ENCODE data around the gene LPIN3. TPM values are rescaled to one million over a fixed set of nuclear protein-coding genes. Genes with fewer than 3 reads are reported as not detected.
A peak's percentile ranks its signal among the peaks of the same experiment; 100 is the strongest.

LPIN3 gene
- polyA plus RNA-seq, 1 donor from 2014 or later: not detected

- no peak overlapping the region for H3K27ac Mint-ChIP-seq
- H3K9me3 Mint-ChIP-seq: peaks cover 0 to 3% (median 0%) of the 10 kb centered on the region in 3 donors
- peaks cover 27% of the 10 kb centered on the region for H3K27me3 Mint-ChIP-seq
- no peak overlapping the region for H3K4me3 Mint-ChIP-seq
- no peaks in the 10 kb centered on the region for H3K4me1 Mint-ChIP-seq
- peaks cover 2% of the 10 kb centered on the region for H3K36me3 Mint-ChIP-seq
Observed at GRCh38 chr20:41379551-41379950, 38.9 kb downstream of the LPIN3 start.

GRCh38 chr20:41380551-41381193 is 40.1 kb downstream of the LPIN3 start:
- H3K27ac Mint-ChIP-seq: no peak overlapping the region
- peaks cover 3% of the 10 kb centered on the region for H3K36me3 Mint-ChIP-seq
- H3K27me3 Mint-ChIP-seq: peaks cover 25% of the 10 kb centered on the region
- H3K4me1 Mint-ChIP-seq: no peaks in the 10 kb centered on the region
- no peak overlapping the region for H3K4me3 Mint-ChIP-seq
- peaks cover 0 to 3% (median 0%) of the 10 kb centered on the region in 3 donors for H3K9me3 Mint-ChIP-seq

GRCh38 chr20:41382791-41383305 is 42.2 kb downstream of the LPIN3 start:
- Mint-ChIP-seq H3K27me3 (peaks cover 14% of the 10 kb centered on the region), H3K27ac (no peak overlapping the region), H3K36me3 (peaks cover 2% of the 10 kb centered on the region), H3K4me3 (no peak overlapping the region), H3K9me3 (peaks cover 0 to 3% (median 0%) of the 10 kb centered on the region in 3 donors), H3K4me1 (no peaks in the 10 kb centered on the region)

- Mint-ChIP-seq H3K4me1 (no peaks in the 10 kb centered on the region), H3K4me3 (no peak overlapping the region), H3K27ac (no peak overlapping the region), H3K9me3 (peaks cover 0 to 3% (median 0%) of the 10 kb centered on the region in 3 donors), H3K36me3 (peaks cover 2% of the 10 kb centered on the region), H3K27me3 (peaks cover 7% of the 10 kb centered on the region)
Observed at GRCh38 chr20:41386502-41387427, 46.1 kb downstream of the LPIN3 start.

- no peak overlapping the region for H3K4me3 Mint-ChIP-seq
Observed at GRCh38 chr20:41387444-41387851, 46.8 kb downstream of the LPIN3 start.

GRCh38 chr20:41390889-41391288 is 50.3 kb downstream of the LPIN3 start:
- no peaks in the 10 kb centered on the region for H3K4me1 Mint-ChIP-seq
- H3K9me3 Mint-ChIP-seq: no peaks in the 10 kb centered on the region
- H3K4me3 Mint-ChIP-seq: no peak overlapping the region
- H3K27ac Mint-ChIP-seq: no peak overlapping the region
- no peaks in the 10 kb centered on the region for H3K27me3 Mint-ChIP-seq
- no peaks in the 10 kb centered on the region for H3K36me3 Mint-ChIP-seq

More at GRCh38 chr20:41387444-41387851, 46.8 kb downstream of the LPIN3 start:
- Mint-ChIP-seq H3K4me1 (no peaks in the 10 kb centered on the region), H3K9me3 (peaks cover 0 to 3% (median 0%) of the 10 kb centered on the region in 3 donors), H3K27ac (no peak overlapping the region), H3K27me3 (peaks cover 7% of the 10 kb centered on the region), H3K36me3 (peaks cover 2% of the 10 kb centered on the region)

GRCh38 chr20:41391587-41392001 is 51.0 kb downstream of the LPIN3 start:
- Mint-ChIP-seq H3K4me1 (peaks cover 0 to 1% (median 0%) of the 10 kb centered on the region in 3 donors), H3K27ac (no peak overlapping the region), H3K36me3 (no peaks in the 10 kb centered on the region), H3K27me3 (no peaks in the 10 kb centered on the region), H3K9me3 (no peaks in the 10 kb centered on the region), H3K4me3 (no peak overlapping the region)

- Mint-ChIP-seq H3K27me3 (no peaks in the 10 kb centered on the region), H3K4me1 (peaks cover 0 to 1% (median 0%) of the 10 kb centered on the region in 3 donors), H3K4me3 (no peak overlapping the region), H3K36me3 (no peaks in the 10 kb centered on the region), H3K27ac (no peak overlapping the region), H3K9me3 (no peaks in the 10 kb centered on the region)
Observed at GRCh38 chr20:41392295-41392694, 51.7 kb downstream of the LPIN3 start.

GRCh38 chr20:41392871-41393704 is 52.5 kb downstream of the LPIN3 start:
- no peaks in the 10 kb centered on the region for H3K27me3 Mint-ChIP-seq
- H3K4me3 Mint-ChIP-seq: no peak overlapping the region
- no peaks in the 10 kb centered on the region for H3K36me3 Mint-ChIP-seq
- H3K27ac Mint-ChIP-seq: peak overlapping the region in 1 of 3 donors; percentile 20
- H3K9me3 Mint-ChIP-seq: no peaks in the 10 kb centered on the region
- H3K4me1 Mint-ChIP-seq: peaks cover 0 to 1% (median 0%) of the 10 kb centered on the region in 3 donors

GRCh38 chr20:41393705-41394066 is 53.1 kb downstream of the LPIN3 start:
- Mint-ChIP-seq H3K27ac (no peak overlapping the region), H3K36me3 (no peaks in the 10 kb centered on the region), H3K9me3 (no peaks in the 10 kb centered on the region), H3K4me3 (no peak overlapping the region), H3K27me3 (no peaks in the 10 kb centered on the region), H3K4me1 (peaks cover 0 to 1% (median 0%) of the 10 kb centered on the region in 3 donors)

GRCh38 chr20:41394081-41394480 is 53.5 kb downstream of the LPIN3 start:
- Mint-ChIP-seq H3K9me3 (no peaks in the 10 kb centered on the region), H3K4me1 (peaks cover 0 to 1% (median 0%) of the 10 kb centered on the region in 3 donors), H3K27me3 (no peaks in the 10 kb centered on the region), H3K27ac (no peak overlapping the region), H3K4me3 (no peak overlapping the region), H3K36me3 (no peaks in the 10 kb centered on the region)

- H3K4me3 Mint-ChIP-seq: no peak overlapping the region
- H3K9me3 Mint-ChIP-seq: no peaks in the 10 kb centered on the region
- no peaks in the 10 kb centered on the region for H3K27me3 Mint-ChIP-seq
- no peaks in the 10 kb centered on the region for H3K36me3 Mint-ChIP-seq
- H3K27ac Mint-ChIP-seq: no peak overlapping the region
- peaks cover 0 to 1% (median 1%) of the 10 kb centered on the region in 3 donors for H3K4me1 Mint-ChIP-seq
Observed at GRCh38 chr20:41394931-41395666, 54.5 kb downstream of the LPIN3 start.

- no peaks in the 10 kb centered on the region for H3K36me3 Mint-ChIP-seq
- no peaks in the 10 kb centered on the region for H3K9me3 Mint-ChIP-seq
- no peak overlapping the region for H3K27ac Mint-ChIP-seq
- no peaks in the 10 kb centered on the region for H3K27me3 Mint-ChIP-seq
- no peak overlapping the region for H3K4me3 Mint-ChIP-seq
- peaks cover 0 to 1% (median 1%) of the 10 kb centered on the region in 3 donors for H3K4me1 Mint-ChIP-seq
Observed at GRCh38 chr20:41395667-41396664, 55.3 kb downstream of the LPIN3 start.
